PC-3 (cell line): Measurements from ENCODE around the gene EHMT1.

Experiments
- EZH2 ChIP-seq: fragments of 300-600 bp; sonication (generic); IDR thresholded peaks from one replicate; pipeline ENCODE4 v1.6.1; 2017; ENCODE audit warnings: antibody characterized with exemption, mild to moderate bottlenecking, low read length; ENCODE audit not compliant: unreplicated experiment
- EZH2phosphoT487 ChIP-seq: fragments of 300-600 bp; sonication (generic); IDR thresholded peaks from 2 replicates; pipeline ENCODE4 v1.6.1; 2018; ENCODE audit warnings: mild to moderate bottlenecking, antibody characterized with exemption, low read length, borderline replicate concordance
- TF ChIP-seq, protein P1 (sequence below): fragments of 300-600 bp; sonication (generic); conservative IDR thresholded peaks from 2 replicates; pipeline ENCODE4 v1.5.1; 2017; ENCODE audit warnings: antibody characterized with exemption, low read depth, mild to moderate bottlenecking, low read length

DNA sequence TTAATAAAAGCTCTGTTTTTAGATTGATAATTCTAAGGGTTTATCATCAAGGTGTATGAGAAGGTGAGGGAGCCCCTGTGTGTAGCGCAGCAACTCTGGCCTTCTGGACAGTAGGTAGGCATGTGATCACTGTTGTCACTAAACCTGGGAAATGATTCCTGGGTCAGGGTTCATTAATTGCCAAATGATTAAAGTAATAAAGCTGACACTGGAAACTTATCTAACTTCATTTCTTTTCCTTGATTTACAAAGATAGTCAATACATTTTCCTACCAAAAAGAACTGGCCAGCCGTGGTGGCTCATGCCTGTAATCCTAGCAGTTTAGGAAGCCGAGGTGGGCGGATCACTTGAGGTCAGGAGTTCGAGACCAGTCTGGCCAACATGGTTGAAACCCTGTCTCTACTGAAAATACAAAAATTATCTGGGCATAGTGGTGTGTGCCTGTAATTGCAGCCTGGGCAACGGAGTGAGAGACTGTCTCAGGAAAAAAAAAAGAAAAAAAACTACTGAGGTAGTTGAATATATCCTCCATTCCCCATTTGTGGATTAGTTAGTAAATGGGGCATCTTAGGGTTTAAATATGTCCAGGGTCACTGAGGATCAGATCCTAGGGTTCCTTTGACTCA lies 2.4 kb downstream of the EHMT1 start:
- TF ChIP-seq, protein P1, sequence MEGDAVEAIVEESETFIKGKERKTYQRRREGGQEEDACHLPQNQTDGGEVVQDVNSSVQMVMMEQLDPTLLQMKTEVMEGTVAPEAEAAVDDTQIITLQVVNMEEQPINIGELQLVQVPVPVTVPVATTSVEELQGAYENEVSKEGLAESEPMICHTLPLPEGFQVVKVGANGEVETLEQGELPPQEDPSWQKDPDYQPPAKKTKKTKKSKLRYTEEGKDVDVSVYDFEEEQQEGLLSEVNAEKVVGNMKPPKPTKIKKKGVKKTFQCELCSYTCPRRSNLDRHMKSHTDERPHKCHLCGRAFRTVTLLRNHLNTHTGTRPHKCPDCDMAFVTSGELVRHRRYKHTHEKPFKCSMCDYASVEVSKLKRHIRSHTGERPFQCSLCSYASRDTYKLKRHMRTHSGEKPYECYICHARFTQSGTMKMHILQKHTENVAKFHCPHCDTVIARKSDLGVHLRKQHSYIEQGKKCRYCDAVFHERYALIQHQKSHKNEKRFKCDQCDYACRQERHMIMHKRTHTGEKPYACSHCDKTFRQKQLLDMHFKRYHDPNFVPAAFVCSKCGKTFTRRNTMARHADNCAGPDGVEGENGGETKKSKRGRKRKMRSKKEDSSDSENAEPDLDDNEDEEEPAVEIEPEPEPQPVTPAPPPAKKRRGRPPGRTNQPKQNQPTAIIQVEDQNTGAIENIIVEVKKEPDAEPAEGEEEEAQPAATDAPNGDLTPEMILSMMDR = peak; percentile 45; the same call in 1 of the 2 replicates
- TF ChIP-seq EZH2phosphoT487 (no peak), EZH2 (no peak)
